Activated naive CD8-positive, alpha-beta T cell treated with anti-CD3 and anti-CD28 coated beads, Interleukin-2, amount 50 U/mL, for 24 hours (primary cell): ENCODE results near the gene GALNT2.
A peak's percentile ranks its signal among the peaks of the same experiment; 100 is the strongest.

Source experiments
- ATAC-seq: fragments of 150-1000 bp; cut with Tn5 transposase; one replicate; pipeline ENCODE4 v1.10.0; 2021
- DNase-seq: peaks from one replicate; pipeline ENCODE4 v3.0.0; 2021
- H3K27ac Mint-ChIP-seq: one replicate; pipeline ENCODE4 v1.8.0; 2021; ENCODE audit warnings: mild to moderate bottlenecking, mixed read lengths
- H3K27me3 Mint-ChIP-seq: one replicate; pipeline ENCODE4 v1.8.0; 2021; ENCODE audit warnings: mixed read lengths
- H3K36me3 Mint-ChIP-seq: one replicate; pipeline ENCODE4 v1.8.0; 2021; ENCODE audit warnings: low read depth, mixed read lengths
- H3K4me1 Mint-ChIP-seq: one replicate; pipeline ENCODE4 v1.8.0; 2021; ENCODE audit warnings: mixed read lengths
- H3K4me3 Mint-ChIP-seq: one replicate; pipeline ENCODE4 v1.8.0; 2021; ENCODE audit warnings: mild to moderate bottlenecking, moderate library complexity, mixed read lengths
- H3K9me3 Mint-ChIP-seq: one replicate; pipeline ENCODE4 v1.8.0; 2021; ENCODE audit warnings: mixed read lengths

Gene GALNT2

GRCh38 chr1:230284891-230285290 lies 217.9 kb downstream of the GALNT2 start:
- no peak for DNase-seq
- no peaks in the 10 kb centered on the region for H3K9me3 Mint-ChIP-seq
- H3K4me3 Mint-ChIP-seq: no peak overlapping the region
- ATAC-seq: no peak
- peaks cover 13% of the 10 kb centered on the region for H3K4me1 Mint-ChIP-seq
- H3K27me3 Mint-ChIP-seq: peaks cover 2% of the 10 kb centered on the region
- peaks cover 11% of the 10 kb centered on the region for H3K36me3 Mint-ChIP-seq
- H3K27ac Mint-ChIP-seq: no peak overlapping the region

GRCh38 chr1:230285351-230285750 lies 218.3 kb downstream of the GALNT2 start:
- Mint-ChIP-seq H3K4me1 (peaks cover 13% of the 10 kb centered on the region), H3K36me3 (peaks cover 8% of the 10 kb centered on the region), H3K9me3 (no peaks in the 10 kb centered on the region), H3K4me3 (no peak overlapping the region), H3K27ac (no peak overlapping the region), H3K27me3 (peaks cover 2% of the 10 kb centered on the region)
- DNase-seq (no peak), ATAC-seq (no peak)

- no peak overlapping the region for H3K27ac Mint-ChIP-seq
- H3K9me3 Mint-ChIP-seq: no peaks in the 10 kb centered on the region
- peaks cover 5% of the 10 kb centered on the region for H3K27me3 Mint-ChIP-seq
- no peak overlapping the region for H3K4me3 Mint-ChIP-seq
- peaks cover 13% of the 10 kb centered on the region for H3K4me1 Mint-ChIP-seq
- no peak for ATAC-seq
- peaks cover 8% of the 10 kb centered on the region for H3K36me3 Mint-ChIP-seq
- DNase-seq: no peak
These were observed 219.3 kb downstream of the GALNT2 start for GRCh38 chr1:230286166-230286889.

- H3K27me3 Mint-ChIP-seq: peaks cover 8% of the 10 kb centered on the region
- DNase-seq (no peak), ATAC-seq (no peak)
- H3K36me3 Mint-ChIP-seq: peaks cover 5% of the 10 kb centered on the region
- H3K27ac Mint-ChIP-seq: no peak overlapping the region
- H3K4me1 Mint-ChIP-seq: peaks cover 12% of the 10 kb centered on the region
- H3K9me3 Mint-ChIP-seq: no peaks in the 10 kb centered on the region
- no peak overlapping the region for H3K4me3 Mint-ChIP-seq
These were observed 219.8 kb downstream of the GALNT2 start for GRCh38 chr1:230286890-230287269.

GRCh38 chr1:230287674-230288315 lies 220.8 kb downstream of the GALNT2 start:
- H3K9me3 Mint-ChIP-seq: no peaks in the 10 kb centered on the region
- H3K36me3 Mint-ChIP-seq: peaks cover 5% of the 10 kb centered on the region
- H3K27me3 Mint-ChIP-seq: peaks cover 16% of the 10 kb centered on the region
- no peak overlapping the region for H3K4me3 Mint-ChIP-seq
- ATAC-seq (no peak), DNase-seq (no peak)
- H3K27ac Mint-ChIP-seq: no peak overlapping the region
- peaks cover 8% of the 10 kb centered on the region for H3K4me1 Mint-ChIP-seq

GRCh38 chr1:230288641-230289349 lies 221.8 kb downstream of the GALNT2 start:
- H3K36me3 Mint-ChIP-seq: peaks cover 3% of the 10 kb centered on the region
- peaks cover 8% of the 10 kb centered on the region for H3K4me1 Mint-ChIP-seq
- H3K27me3 Mint-ChIP-seq: peaks cover 20% of the 10 kb centered on the region
- no peak overlapping the region for H3K4me3 Mint-ChIP-seq
- no peak for ATAC-seq
- H3K27ac Mint-ChIP-seq: no peak overlapping the region
- DNase-seq: no peak
- H3K9me3 Mint-ChIP-seq: no peaks in the 10 kb centered on the region

- Mint-ChIP-seq H3K36me3 (peaks cover 3% of the 10 kb centered on the region), H3K27ac (no peak overlapping the region), H3K27me3 (peaks cover 20% of the 10 kb centered on the region), H3K4me1 (peaks cover 8% of the 10 kb centered on the region), H3K4me3 (no peak overlapping the region), H3K9me3 (no peaks in the 10 kb centered on the region)
- DNase-seq: no peak
- no peak for ATAC-seq
These were observed 222.3 kb downstream of the GALNT2 start for GRCh38 chr1:230289350-230289644.

- ATAC-seq (peak; percentile 22), DNase-seq (no peak)
- Mint-ChIP-seq H3K27me3 (peaks cover 23% of the 10 kb centered on the region), H3K4me1 (peaks cover 8% of the 10 kb centered on the region), H3K27ac (no peak overlapping the region), H3K36me3 (no peaks in the 10 kb centered on the region), H3K9me3 (no peaks in the 10 kb centered on the region), H3K4me3 (no peak overlapping the region)
These were observed 224.9 kb downstream of the GALNT2 start for GRCh38 chr1:230291731-230292620.

- DNase-seq: no peak
- H3K9me3 Mint-ChIP-seq: no peaks in the 10 kb centered on the region
- H3K27me3 Mint-ChIP-seq: peaks cover 23% of the 10 kb centered on the region
- H3K36me3 Mint-ChIP-seq: no peaks in the 10 kb centered on the region
- no peak overlapping the region for H3K27ac Mint-ChIP-seq
- peaks cover 8% of the 10 kb centered on the region for H3K4me1 Mint-ChIP-seq
- ATAC-seq: no peak
- H3K4me3 Mint-ChIP-seq: no peak overlapping the region
These were observed 225.8 kb downstream of the GALNT2 start for GRCh38 chr1:230292689-230293389.

- no peaks in the 10 kb centered on the region for H3K9me3 Mint-ChIP-seq
- ATAC-seq (no peak), DNase-seq (no peak)
- peaks cover 8% of the 10 kb centered on the region for H3K4me1 Mint-ChIP-seq
- H3K4me3 Mint-ChIP-seq: no peak overlapping the region
- no peak overlapping the region for H3K27ac Mint-ChIP-seq
- H3K36me3 Mint-ChIP-seq: no peaks in the 10 kb centered on the region
- H3K27me3 Mint-ChIP-seq: peaks cover 23% of the 10 kb centered on the region
These were observed 226.3 kb downstream of the GALNT2 start for GRCh38 chr1:230293390-230293700.

GRCh38 chr1:230295367-230295766 lies 228.3 kb downstream of the GALNT2 start:
- no peaks in the 10 kb centered on the region for H3K9me3 Mint-ChIP-seq
- H3K4me3 Mint-ChIP-seq: no peak overlapping the region
- H3K36me3 Mint-ChIP-seq: no peaks in the 10 kb centered on the region
- H3K27ac Mint-ChIP-seq: no peak overlapping the region
- DNase-seq: no peak
- peaks cover 8% of the 10 kb centered on the region for H3K4me1 Mint-ChIP-seq
- no peak for ATAC-seq
- peaks cover 21% of the 10 kb centered on the region for H3K27me3 Mint-ChIP-seq

GRCh38 chr1:230299191-230300006 lies 232.4 kb downstream of the GALNT2 start:
- no peaks in the 10 kb centered on the region for H3K9me3 Mint-ChIP-seq
- ATAC-seq (no peak), DNase-seq (no peak)
- H3K4me1 Mint-ChIP-seq: peaks cover 14% of the 10 kb centered on the region
- peaks cover 2% of the 10 kb centered on the region for H3K27me3 Mint-ChIP-seq
- no peak overlapping the region for H3K27ac Mint-ChIP-seq
- H3K36me3 Mint-ChIP-seq: no peaks in the 10 kb centered on the region
- no peak overlapping the region for H3K4me3 Mint-ChIP-seq
